Ureter (tissue), 1 donor: ENCODE results near the gene PEPD. TPM values are rescaled to one million over a fixed set of nuclear protein-coding genes. Genes with fewer than 3 reads are reported as not detected.

Source experiments
- DNase-seq: peaks from one replicate; pipeline ENCODE4 v3.0.0-alpha.2; 2020; ENCODE audit warnings: low spot score
- total RNA-seq: library from RNA; stranded (reverse); gene quantifications from one replicate; pipeline ENCODE4 v1.2.4, GENCODE V29; 2023
- donor health status: DM: yes; HTN: yes; CAD: no.

The PEPD gene
- total RNA-seq, 1 donor from 2014 or later, result 86.6 TPM

- no peak for DNase-seq
Observed at GRCh38 chr19:33396701-33397535, 124.7 kb downstream of the PEPD start.

- DNase-seq, result no peak
Observed at GRCh38 chr19:33395561-33396550, 125.7 kb downstream of the PEPD start.

GRCh38 chr19:33394723-33395560, 126.6 kb downstream of the PEPD start:
- DNase-seq, result no peak

- DNase-seq, result no peak
Observed at GRCh38 chr19:33394006-33394722, 127.4 kb downstream of the PEPD start.

- DNase-seq, result no peak
Observed at GRCh38 chr19:33393286-33394005, 128.1 kb downstream of the PEPD start.

GRCh38 chr19:33392341-33393285, 129.0 kb downstream of the PEPD start:
- DNase-seq, result no peak

- DNase-seq, result no peak
Observed at GRCh38 chr19:33391631-33392249, 129.9 kb downstream of the PEPD start.

GRCh38 chr19:33390908-33391630, 130.5 kb downstream of the PEPD start:
- no peak for DNase-seq

GRCh38 chr19:33390101-33390907, 131.3 kb downstream of the PEPD start:
- DNase-seq, result no peak

- no peak for DNase-seq
Observed at GRCh38 chr19:33389421-33390100, 132.0 kb downstream of the PEPD start.

- DNase-seq, result no peak
Observed at GRCh38 chr19:33388725-33389420, 132.7 kb downstream of the PEPD start.

- DNase-seq, result no peak
Observed at GRCh38 chr19:33388231-33388724, 133.3 kb downstream of the PEPD start.

- peak; percentile 42 for DNase-seq
Observed at GRCh38 chr19:33387351-33388230, 134.0 kb downstream of the PEPD start.

- DNase-seq, result peak; percentile 41
Observed at GRCh38 chr19:33386361-33386858, 135.2 kb downstream of the PEPD start.
